Colonic mucosa (tissue), 4 donors: ENCODE measurements around the gene TENM3. TPM values are rescaled to one million over a fixed set of nuclear protein-coding genes. Genes with fewer than 3 reads are reported as not detected.

Experiments
- DNase-seq: peaks from one replicate; pipeline ENCODE4 v3.0.0-alpha.2; 2020
- H3K27ac ChIP-seq: fragments of 200-600 bp; one replicate; pipeline ENCODE4 v1.8.0; 2021
- H3K27me3 ChIP-seq: fragments of 200-600 bp; one replicate; pipeline ENCODE4 v1.8.0; 2021
- H3K36me3 ChIP-seq: fragments of 200-600 bp; one replicate; pipeline ENCODE4 v1.8.0; 2021
- H3K4me1 ChIP-seq: fragments of 200-600 bp; one replicate; pipeline ENCODE4 v1.8.0; 2021; ENCODE audit warnings: mild to moderate bottlenecking
- H3K4me3 ChIP-seq: fragments of 200-600 bp; one replicate; pipeline ENCODE4 v1.8.0; 2021
- H3K9ac ChIP-seq, 2 donors: one replicate each; pipeline ENCODE4 v1.7.0; 2013; ENCODE audit warnings: control low read depth in 2 of 2, low read depth in 2 of 2, low read length in 2 of 2
- H3K9me3 ChIP-seq: fragments of 200-600 bp; one replicate; pipeline ENCODE4 v1.8.0; 2021
- CTCF ChIP-seq: fragments of 200-600 bp; IDR thresholded peaks from one replicate; pipeline ENCODE4 v1.8.0; 2022; ENCODE audit warnings: antibody characterized with exemption, mild to moderate bottlenecking
- intact Hi-C: fragments of 100-400 bp; cut with DNase I; formaldehyde crosslinking; loops from one replicate; pipeline ENCODE4 v1.14.1; 2022
- total RNA-seq, 2 donors: library from RNA; stranded (reverse); fragmentation: NEBNext Ultra II Directional in 1 of 2; extraction: Animal tissue kit (Norgen Biotek cat#: 25700) in 1 of 2; gene quantifications; one replicate each; pipeline ENCODE4 v1.2.1, GENCODE V29; 2021
- donor health status: healthy.
- donor health status: DM: no; HTN: no; CAD: no.
- donor health status: DM: no; HTN: no; CAD: no.

TENM3 gene
- total RNA-seq, 2 donors from 2014 or later: 0.32 to 1.6 TPM

- TF ChIP-seq CTCF: no peak
- no peaks in the 10 kb centered on the region for H3K27me3 ChIP-seq
- no peaks in the 10 kb centered on the region for H3K9me3 ChIP-seq
- no peaks in the 10 kb centered on the region for H3K36me3 ChIP-seq
- H3K9ac ChIP-seq: no peak overlapping the region
- no peak overlapping the region for H3K4me3 ChIP-seq
- no peaks in the 10 kb centered on the region for H3K4me1 ChIP-seq
- no peak overlapping the region for H3K27ac ChIP-seq
- intact Hi-C loops: no loop called here
- DNase-seq: no peak
Measured at GRCh38 chr4:182254026-182254780, 11.0 kb downstream of the TENM3 start.

- H3K4me3 ChIP-seq: no peak overlapping the region
- no peaks in the 10 kb centered on the region for H3K9me3 ChIP-seq
- no peaks in the 10 kb centered on the region for H3K4me1 ChIP-seq
- DNase-seq: no peak
- H3K27ac ChIP-seq: no peak overlapping the region
- no peaks in the 10 kb centered on the region for H3K27me3 ChIP-seq
- H3K36me3 ChIP-seq: no peaks in the 10 kb centered on the region
- no peak overlapping the region for H3K9ac ChIP-seq
- no peak for TF ChIP-seq CTCF
- intact Hi-C loops: no loop called here
Measured at GRCh38 chr4:182255441-182256190, 12.4 kb downstream of the TENM3 start.

GRCh38 chr4:182257016-182257415, 13.8 kb downstream of the TENM3 start:
- intact Hi-C loops: no loop called here
- H3K4me3 ChIP-seq: no peak overlapping the region
- no peak for DNase-seq

GRCh38 chr4:182257503-182257902, 14.3 kb downstream of the TENM3 start:
- Histone ChIP-seq H3K36me3 (no peaks in the 10 kb centered on the region), H3K4me3 (no peak overlapping the region), H3K27me3 (no peaks in the 10 kb centered on the region), H3K9me3 (no peaks in the 10 kb centered on the region), H3K27ac (no peak overlapping the region), H3K4me1 (no peaks in the 10 kb centered on the region), H3K9ac (no peak overlapping the region)
- DNase-seq: no peak
- intact Hi-C loops: no loop called here
- no peak for TF ChIP-seq CTCF

More at GRCh38 chr4:182257016-182257415, 13.8 kb downstream of the TENM3 start:
- Histone ChIP-seq H3K9ac (no peak overlapping the region), H3K4me1 (no peaks in the 10 kb centered on the region), H3K27me3 (no peaks in the 10 kb centered on the region), H3K27ac (no peak overlapping the region), H3K9me3 (no peaks in the 10 kb centered on the region), H3K36me3 (no peaks in the 10 kb centered on the region)
- TF ChIP-seq CTCF: no peak

GRCh38 chr4:182258441-182259000, 15.3 kb downstream of the TENM3 start:
- DNase-seq: no peak
- intact Hi-C loops: no loop called here
- no peak for TF ChIP-seq CTCF
- Histone ChIP-seq H3K4me3 (no peak overlapping the region), H3K36me3 (no peaks in the 10 kb centered on the region), H3K27me3 (no peaks in the 10 kb centered on the region), H3K4me1 (no peaks in the 10 kb centered on the region), H3K27ac (no peak overlapping the region), H3K9me3 (no peaks in the 10 kb centered on the region), H3K9ac (no peak overlapping the region)
